H1 (cell line): ENCODE data around the gene EPB41L4A. TPM values are rescaled to one million over a fixed set of nuclear protein-coding genes. Genes with fewer than 3 reads are reported as not detected.
A peak's percentile ranks its signal among the peaks of the same experiment; 100 is the strongest.

ENCODE experiments used
- CTCF ChIA-PET: fragments of 300-600 bp; sonication (Branson Sonifier 250); formaldehyde crosslinking; loops from one replicate; lab custom pipeline; 2021; ENCODE audit not compliant: partially characterized antibody; lab: Charles Lee
- POLR2A ChIA-PET: fragments of 300-600 bp; sonication (Branson Sonifier 250); formaldehyde crosslinking; loops from one replicate; lab custom pipeline; 2021; ENCODE audit warnings: inconsistent platforms; ENCODE audit not compliant: partially characterized antibody; lab: Charles Lee
- DNase-seq, 2 experiments: peaks; one replicate each; pipeline versions ENCODE4 v3.0.0 to v3.0.0-alpha.2; 2010 to 2022; ENCODE audit warnings: low spot score in 2 of 2, low read depth in 1 of 2, mixed read lengths in 1 of 2
- FAIRE-seq: peaks from 2 replicates; lab custom pipeline; 2011; peaks lifted over from hg19 to GRCh38; lab: Jason Lieb, UNC
- H2AFZ ChIP-seq: 2 replicates; pipeline ENCODE4 v1.8.1; 2012; ENCODE audit warnings: low read length, inconsistent platforms
- H2AK5ac ChIP-seq: 2 replicates; pipeline ENCODE4 v1.6.1; 2013; ENCODE audit warnings: low read depth, low read length
- H2BK120ac ChIP-seq: replicated peaks from 2 replicates; pipeline ENCODE3; 2013; ENCODE audit warnings: low read depth, low read length, inconsistent platforms
- H2BK12ac ChIP-seq: 2 replicates; pipeline ENCODE4 v1.6.1; 2013; ENCODE audit warnings: low read depth, low read length
- H2BK15ac ChIP-seq: 2 replicates; pipeline ENCODE4 v1.6.1; 2013; ENCODE audit warnings: low read length
- H2BK20ac ChIP-seq: 2 replicates; pipeline ENCODE4 v1.6.1; 2013; ENCODE audit warnings: low read length
- H2BK5ac ChIP-seq: 2 replicates; pipeline ENCODE4 v1.6.1; 2013; ENCODE audit warnings: low read depth, low read length
- H3K14ac ChIP-seq: 2 replicates; pipeline ENCODE4 v1.6.1; 2013; ENCODE audit warnings: inconsistent platforms; ENCODE audit not compliant: insufficient read length
- H3K18ac ChIP-seq: 2 replicates; pipeline ENCODE4 v1.6.1; 2013; ENCODE audit warnings: low read length; ENCODE audit errors: extremely low read depth
- H3K23ac ChIP-seq: 2 replicates; pipeline ENCODE4 v1.6.1; 2013; ENCODE audit warnings: inconsistent platforms; ENCODE audit not compliant: insufficient read length
- H3K23me2 ChIP-seq: 2 replicates; pipeline ENCODE4 v1.6.1; 2013; ENCODE audit warnings: low read depth, low read length
- H3K27ac ChIP-seq: 2 replicates; pipeline ENCODE4 v1.6.1; 2011; ENCODE audit warnings: low read depth, low read length, inconsistent platforms
- H3K27me3 ChIP-seq, 4 experiments: replicated peaks in 1 of 4; 1 replicate in 1 of 4; 2 replicates in 3 of 4; pipeline versions ENCODE4 v1.6.1 to v1.8.1; 2011 to 2013; ENCODE audit warnings: low read length in 3 of 4, mild to moderate bottlenecking in 3 of 4, inconsistent platforms in 2 of 4, mixed read lengths in 2 of 4, moderate library complexity in 1 of 4; ENCODE audit not compliant: control insufficient read depth in 3 of 4, insufficient read depth in 3 of 4; ENCODE audit errors: extremely low read depth in 1 of 4
- H3K36me3 ChIP-seq, 4 experiments: 2 replicates each; pipeline versions ENCODE4 v1.6.1 to v1.8.1; 2011 to 2013; ENCODE audit warnings: mild to moderate bottlenecking in 4 of 4, low read length in 3 of 4, moderate library complexity in 2 of 4, control low read depth in 1 of 4, inconsistent platforms in 1 of 4; ENCODE audit not compliant: insufficient read depth in 4 of 4, control insufficient read depth in 2 of 4
- H3K4ac ChIP-seq: replicated peaks from 2 replicates; pipeline ENCODE3; 2013; ENCODE audit warnings: low read length, low read depth, mixed read lengths, inconsistent platforms; ENCODE audit not compliant: insufficient read length
- H3K4me1 ChIP-seq, 4 experiments: replicated peaks in 1 of 4; 1 replicate in 1 of 4; 2 replicates in 3 of 4; pipeline versions ENCODE4 v1.6.1 to v1.8.1; 2011 to 2013; ENCODE audit warnings: low read length in 3 of 4, inconsistent platforms in 2 of 4, mixed read lengths in 1 of 4; ENCODE audit not compliant: insufficient read depth in 4 of 4, control insufficient read depth in 3 of 4
- H3K4me2 ChIP-seq, 2 experiments: 2 replicates each; pipeline versions ENCODE4 v1.6.1 to v1.8.1; 2011 to 2013; ENCODE audit warnings: low read depth in 2 of 2, low read length in 2 of 2, control low read depth in 1 of 2, inconsistent platforms in 1 of 2, mild to moderate bottlenecking in 1 of 2; ENCODE audit not compliant: insufficient read depth in 1 of 2
- H3K4me3 ChIP-seq, 4 experiments: fragments of 200-600, 300-600 bp in 1 of 4; sonication (generic), shearing (Covaris generic), sonication (Bioruptor Twin) in 1 of 4; 2 replicates each; pipeline versions ENCODE4 v1.5.1 to v1.8.1; 2011 to 2016; ENCODE audit warnings: low read length in 4 of 4, low read depth in 3 of 4, control low read depth in 2 of 4, inconsistent platforms in 2 of 4, mild to moderate bottlenecking in 2 of 4, mixed read lengths in 1 of 4, moderate library complexity in 1 of 4; ENCODE audit not compliant: insufficient read depth in 2 of 4; ENCODE audit errors: extremely low read depth in 1 of 4
- H3K56ac ChIP-seq: replicated peaks from 2 replicates; pipeline ENCODE3; 2013; ENCODE audit warnings: low read depth, mild to moderate bottlenecking, mixed read lengths, low read length, inconsistent platforms; ENCODE audit not compliant: insufficient read length
- H3K79me1 ChIP-seq: 2 replicates; pipeline ENCODE4 v1.6.1; 2013; ENCODE audit warnings: low read depth, low read length, control low read depth
- H3K79me2 ChIP-seq, 2 experiments: 2 replicates each; pipeline versions ENCODE4 v1.6.1 to v1.8.1; 2012 to 2013; ENCODE audit warnings: low read length in 2 of 2, mild to moderate bottlenecking in 2 of 2, inconsistent platforms in 1 of 2; ENCODE audit not compliant: insufficient read depth in 2 of 2, control insufficient read depth in 1 of 2
- H3K9ac ChIP-seq, 4 experiments: replicated peaks in 1 of 4; 1 replicate in 1 of 4; 2 replicates in 3 of 4; pipeline versions ENCODE4 v1.6.1 to v1.8.1; 2011 to 2013; ENCODE audit warnings: low read depth in 3 of 4, low read length in 3 of 4, control low read depth in 2 of 4, mild to moderate bottlenecking in 2 of 4, moderate library complexity in 2 of 4, inconsistent platforms in 1 of 4; ENCODE audit errors: extremely low read depth in 1 of 4
- H3K9me3 ChIP-seq, 2 experiments: 2 replicates each; pipeline versions ENCODE4 v1.6.1 to v1.8.1; 2012 to 2013; ENCODE audit warnings: mild to moderate bottlenecking in 2 of 2, moderate library complexity in 2 of 2, control low read depth in 1 of 2, inconsistent platforms in 1 of 2, low read depth in 1 of 2, low read length in 1 of 2, mixed read lengths in 1 of 2; ENCODE audit not compliant: insufficient read depth in 2 of 2
- H4K20me1 ChIP-seq, 2 experiments: replicated peaks in 1 of 2; 2 replicates each; pipeline versions ENCODE3 to v1.8.1; 2011 to 2013; ENCODE audit warnings: inconsistent platforms in 2 of 2, low read length in 2 of 2, mild to moderate bottlenecking in 1 of 2; ENCODE audit not compliant: insufficient read depth in 2 of 2, control insufficient read depth in 1 of 2
- H4K5ac ChIP-seq: 2 replicates; pipeline ENCODE4 v1.6.1; 2013; ENCODE audit warnings: low read length, low read depth, mixed read lengths, inconsistent platforms; ENCODE audit not compliant: insufficient read length
- H4K8ac ChIP-seq: 2 replicates; pipeline ENCODE4 v1.8.0; 2013; ENCODE audit warnings: mild to moderate bottlenecking, moderate library complexity, low read length, inconsistent platforms; ENCODE audit not compliant: insufficient read depth; ENCODE audit errors: extremely low read depth
- H4K91ac ChIP-seq: replicated peaks from 2 replicates; pipeline ENCODE3; 2013; ENCODE audit warnings: low read length, mixed read lengths, inconsistent platforms; ENCODE audit not compliant: insufficient read length
- ATF2 ChIP-seq: IDR thresholded peaks from 2 replicates; pipeline ENCODE4 v1.6.1; 2012; ENCODE audit warnings: low read length, inconsistent platforms
- CEBPB ChIP-seq: IDR thresholded peaks from 2 replicates; pipeline ENCODE4 v1.6.1; 2012; ENCODE audit warnings: low read depth, low read length
- CREB1 ChIP-seq: IDR thresholded peaks from 2 replicates; pipeline ENCODE4 v1.6.1; 2012; ENCODE audit warnings: inconsistent platforms
- HDAC2 ChIP-seq, 2 experiments: fragments of 300-600 bp in 1 of 2; sonication (generic) in 1 of 2; IDR thresholded peaks; 2 replicates each; pipeline ENCODE4 v1.6.1; 2011 to 2012; ENCODE audit warnings: low read depth in 2 of 2, low read length in 2 of 2, mild to moderate bottlenecking in 2 of 2, moderate library complexity in 2 of 2, borderline replicate concordance in 1 of 2, inconsistent platforms in 1 of 2
- MAX ChIP-seq: IDR thresholded peaks from 2 replicates; pipeline ENCODE4 v1.6.1; 2012; ENCODE audit warnings: inconsistent platforms
- SP2 ChIP-seq: IDR thresholded peaks from 2 replicates; pipeline ENCODE4 v1.6.1; 2012; ENCODE audit warnings: mild to moderate bottlenecking, low read length, inconsistent platforms
- TCF12 ChIP-seq: IDR thresholded peaks from 2 replicates; pipeline ENCODE4 v1.6.1; 2011; ENCODE audit warnings: low read depth, mild to moderate bottlenecking, low read length
- ZNF274 ChIP-seq: IDR thresholded peaks from 2 replicates; pipeline ENCODE4 v1.7.0; 2012; ENCODE audit warnings: low read length, borderline replicate concordance; ENCODE audit errors: extremely low read depth
- WGBS, 2 experiments: shearing (Covaris generic) in 1 of 2; methylation state at CpG; one replicate each; pipeline versions ENCODE4 v1.1.6 to v1.1.7; 2013 to 2015; ENCODE audit warnings: low lambda C conversion rate in 2 of 2, mixed read lengths in 2 of 2, inconsistent platforms in 1 of 2, low coverage in 1 of 2, missing lambda C conversion rate in 1 of 2; ENCODE audit not compliant: insufficient replicate concordance in 2 of 2, insufficient coverage in 1 of 2, insufficient read length in 1 of 2; ENCODE audit errors: extremely low coverage in 1 of 2, missing lambda C conversion rate in 1 of 2; 5-methylcytosine and 5-hydroxymethylcytosine counted together
- polyA plus RNA-seq, 7 experiments: library from polyadenylated mRNA; depleted of rRNA in 3 of 7; stranded (reverse) in 5 of 7; unstranded in 2 of 7; fragments of >200 nt in 5 of 7; fragments of 200-250 nt in 2 of 7; gene quantifications; 1 replicate in 5 of 7; 2 replicates in 1 of 7; 4 replicates in 1 of 7; pipeline versions ENCODE4 v1.2.1 to v1.2.3, GENCODE V29; 2011 to 2013; ENCODE audit warnings: missing spikeins in 2 of 7, mixed read lengths in 2 of 7
- total RNA-seq: library from RNA; stranded (reverse); fragmentation: NEBNext Ultra II Directional; extraction: Animal tissue kit (Norgen Biotek cat#: 25700); gene quantifications from 2 replicates; pipeline ENCODE4 v1.2.1, GENCODE V29; 2021

Gene EPB41L4A
- total and polyA plus RNA-seq, 2 of the 8 experiments (the other 6 are each of a cell fraction or from before 2014, with no cell fraction given), result 1.6 to 4.6 TPM

- POLR2A ChIA-PET, result interaction anchor here (0.9 kb wide), 1 partner anchor 8 kb away, joined by 3 read pairs; no protein-coding TSS in a partner anchor
These were observed 28.8 kb downstream of the EPB41L4A start for GRCh38 chr5:112390327-112390726.

More at GRCh38 chr5:112390327-112390726, 28.8 kb downstream of the EPB41L4A start:
- Histone ChIP-seq H3K79me1 (no peaks in the 10 kb centered on the region), H2BK5ac (no peak overlapping the region), H2AK5ac (no peak overlapping the region), H3K14ac (no peak overlapping the region), H3K9me3 (no peaks in the 10 kb centered on the region; a peak in 1 of 4 replicates), H4K5ac (no peak overlapping the region), H3K23me2 (no peaks in the 10 kb centered on the region), H3K4me1 (peaks cover 0 to 8% (median 2%) of the 10 kb centered on the region in 4 experiments; a peak in 2 of 7 replicates), H3K4ac (no peak overlapping the region), H3K23ac (no peak overlapping the region), H3K79me2 (no peaks in the 10 kb centered on the region), H2BK20ac (no peak overlapping the region), H4K91ac (no peak overlapping the region), H4K20me1 (no peaks in the 10 kb centered on the region), H3K56ac (no peak overlapping the region), H2AFZ (no peak overlapping the region), H4K8ac (0 out of 2 replicates have a peak overlapping the region, but pooled peaks have one; percentile 11), H3K9ac (no peak overlapping the region), H3K18ac (no peak overlapping the region), H2BK12ac (no peak overlapping the region), H3K4me3 (no peak overlapping the region), H3K27me3 (no peaks in the 10 kb centered on the region), H3K36me3 (no peaks in the 10 kb centered on the region), H3K27ac (no peak overlapping the region), H3K4me2 (no peak overlapping the region), H2BK15ac (no peak overlapping the region), H2BK120ac (no peak overlapping the region)
- 88% methylated on average over 8 of the region's 8 CpGs; no CpG with 5 or more reads in 1 of the 2 experiments for WGBS, 2 experiments
- DNase-seq, result no peak
- no peak for TF ChIP-seq HDAC2 (IDR thresholded peaks at IDR 0.05; ENCODE audit: borderline replicate concordance in 1 of 2, low read depth in 2 of 2, low read length in 2 of 2)
- no peak for TF ChIP-seq TCF12
- TF ChIP-seq ZNF274, result no peak
- no peak for TF ChIP-seq SP2
- TF ChIP-seq MAX, result no peak
- no peak for TF ChIP-seq CEBPB
- no peak for TF ChIP-seq ATF2
- no peak for TF ChIP-seq CREB1
- FAIRE-seq, result no peak
- CTCF ChIA-PET, result interaction anchor here (0.9 to 3.7 kb wide), 7 partner anchors 16 to 204 kb away, joined by 3 to 16 read pairs (median 3); partner anchors contain the start of gene EPB41L4A
